HepG2 (cell line): ENCODE results near the gene SPIN1.

Source experiments
- BRCA1 ChIP-seq: sonication (generic); formaldehyde crosslinking; IDR thresholded peaks from 2 replicates; pipeline ENCODE4 v1.4.0; 2020; ENCODE audit warnings: missing genetic modification reagents
- MTA3 ChIP-seq: sonication (generic); formaldehyde crosslinking; IDR thresholded peaks from 2 replicates; pipeline ENCODE4 v1.4.0; 2020; ENCODE audit warnings: missing genetic modification reagents
- NFRKB ChIP-seq: fragments of 450-650 bp; IDR thresholded peaks from 2 replicates; pipeline ENCODE4 v1.6.1; 2017
- POLR2A ChIP-seq, 2 experiments: IDR thresholded peaks; 2 replicates each; pipeline ENCODE4 v1.6.1; 2011; ENCODE audit warnings: low read depth in 2 of 2, low read length in 2 of 2, mild to moderate bottlenecking in 1 of 2, moderate library complexity in 1 of 2; ENCODE audit not compliant: insufficient read depth in 1 of 2
- RAD51 ChIP-seq: fragments of 450-650 bp; IDR thresholded peaks from 2 replicates; pipeline ENCODE4 v1.6.1; 2016; ENCODE audit warnings: borderline replicate concordance
- SP1 ChIP-seq, 2 experiments: fragments of 450-650 bp in 1 of 2; sonication (generic) in 1 of 2; formaldehyde crosslinking in 1 of 2; IDR thresholded peaks; 2 replicates each; pipeline versions ENCODE4 v1.4.0 to v1.6.1; 2016 to 2020; ENCODE audit warnings: missing genetic modification reagents in 1 of 2
- ZNF547 ChIP-seq: sonication (generic); formaldehyde crosslinking; IDR thresholded peaks from 2 replicates; pipeline ENCODE4 v1.5.1; 2020; ENCODE audit warnings: mild to moderate bottlenecking, missing genetic modification reagents

GRCh38 chr9:88379352-88379751, 8.9 kb upstream of the SPIN1 start:
- TF ChIP-seq BRCA1 (CRISPR knock-in tag) (no peak), SP1 (IDR thresholded peaks at IDR 0.05) (no peak), SP1 (CRISPR knock-in tag; IDR thresholded peaks at IDR 0.05) (no peak), ZNF547 (CRISPR knock-in tag) (no peak), NFRKB (no peak), POLR2A (IDR thresholded peaks at IDR 0.05; ENCODE audit: insufficient read depth in 1 of 2, low read depth in 2 of 2, low read length in 2 of 2) (no peak), MTA3 (CRISPR knock-in tag) (no peak), RAD51 (no peak)
